ENCODE data around the gene KRCC1. TPM values are rescaled to one million over a fixed set of nuclear protein-coding genes. Genes with fewer than 3 reads are reported as not detected.
A peak's percentile ranks its signal among the peaks of the same experiment; 100 is the strongest.
"Not testable (repeated sequence)": the region's sequence is repeated elsewhere in the genome, so short reads cannot be mapped to it uniquely, and the experiment has no call there.

The KRCC1 gene
- total RNA-seq, 1 donor: 43.2 TPM

- H3K4me3 ChIP-seq (ENCODE audit: low read depth, low read length): no peak overlapping the region
- no peak for DNase-seq (ENCODE audit: low read depth)
- TF ChIP-seq, protein P1, sequence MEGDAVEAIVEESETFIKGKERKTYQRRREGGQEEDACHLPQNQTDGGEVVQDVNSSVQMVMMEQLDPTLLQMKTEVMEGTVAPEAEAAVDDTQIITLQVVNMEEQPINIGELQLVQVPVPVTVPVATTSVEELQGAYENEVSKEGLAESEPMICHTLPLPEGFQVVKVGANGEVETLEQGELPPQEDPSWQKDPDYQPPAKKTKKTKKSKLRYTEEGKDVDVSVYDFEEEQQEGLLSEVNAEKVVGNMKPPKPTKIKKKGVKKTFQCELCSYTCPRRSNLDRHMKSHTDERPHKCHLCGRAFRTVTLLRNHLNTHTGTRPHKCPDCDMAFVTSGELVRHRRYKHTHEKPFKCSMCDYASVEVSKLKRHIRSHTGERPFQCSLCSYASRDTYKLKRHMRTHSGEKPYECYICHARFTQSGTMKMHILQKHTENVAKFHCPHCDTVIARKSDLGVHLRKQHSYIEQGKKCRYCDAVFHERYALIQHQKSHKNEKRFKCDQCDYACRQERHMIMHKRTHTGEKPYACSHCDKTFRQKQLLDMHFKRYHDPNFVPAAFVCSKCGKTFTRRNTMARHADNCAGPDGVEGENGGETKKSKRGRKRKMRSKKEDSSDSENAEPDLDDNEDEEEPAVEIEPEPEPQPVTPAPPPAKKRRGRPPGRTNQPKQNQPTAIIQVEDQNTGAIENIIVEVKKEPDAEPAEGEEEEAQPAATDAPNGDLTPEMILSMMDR (IDR thresholded peaks at IDR 0.05; ENCODE audit: insufficient read depth, low read length): no peak
These were observed 3.8 kb downstream of the KRCC1 start for GRCh38 chr2:88051792-88052191.

GRCh38 chr2:88049622-88050021 lies 6.0 kb downstream of the KRCC1 start:
- DNase-seq (ENCODE audit: low read depth): no peak
- no peak overlapping the region for H3K4me3 ChIP-seq (ENCODE audit: low read depth, low read length)
- TF ChIP-seq, protein P1 (IDR thresholded peaks at IDR 0.05; ENCODE audit: insufficient read depth, low read length): no peak

DNA sequence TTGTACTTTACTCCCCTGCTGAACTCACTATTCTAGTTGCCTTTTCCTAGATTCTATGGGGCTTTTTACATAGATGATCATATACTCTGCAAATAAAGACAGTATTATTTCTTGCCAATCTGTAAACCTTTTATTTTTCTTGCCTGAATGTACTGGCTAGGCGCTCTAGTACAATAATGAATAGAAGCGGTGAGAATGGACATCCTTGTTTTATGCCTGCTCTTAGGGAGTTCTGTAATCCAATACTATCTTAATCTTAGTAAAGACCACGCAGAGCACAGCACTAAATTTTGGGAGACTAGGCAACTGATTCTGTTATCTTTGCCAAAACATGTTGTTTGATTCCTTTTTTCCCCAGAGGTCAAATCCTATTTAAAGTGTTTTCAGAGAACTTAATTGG lies 7.0 kb downstream of the KRCC1 start:
- no peak for DNase-seq (ENCODE audit: low read depth)
- H3K4me3 ChIP-seq (ENCODE audit: low read depth, low read length): no peak overlapping the region
- TF ChIP-seq, protein P1 (IDR thresholded peaks at IDR 0.05; ENCODE audit: insufficient read depth, low read length): no peak

DNA sequence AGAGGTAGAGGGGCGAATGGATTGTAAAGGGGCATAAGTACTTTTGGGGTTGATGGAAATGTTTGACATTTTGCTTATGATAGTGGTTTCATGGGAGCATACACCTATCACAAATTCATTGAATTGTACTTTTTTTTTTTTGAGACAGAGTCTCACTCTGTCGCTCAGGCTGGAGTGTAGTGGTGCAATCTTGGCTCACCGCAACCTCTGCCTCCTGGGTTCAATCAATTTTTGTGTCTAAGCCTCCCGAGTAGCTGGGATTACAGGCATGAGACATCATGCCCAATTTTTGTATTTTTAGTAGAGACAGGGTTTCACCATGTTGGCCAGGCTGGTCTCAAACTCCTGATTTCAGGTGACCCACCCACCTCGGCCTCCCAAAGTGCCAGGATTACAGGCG lies 10.0 kb downstream of the KRCC1 start:
- not testable (repeated sequence) for H3K4me3 ChIP-seq (ENCODE audit: low read depth, low read length); DNase-seq (ENCODE audit: low read depth)

GRCh38 chr2:88042476-88042875 lies 13.1 kb downstream of the KRCC1 start:
- no peak overlapping the region for H3K4me3 ChIP-seq (ENCODE audit: low read depth, low read length)
- TF ChIP-seq, protein P1 (IDR thresholded peaks at IDR 0.05; ENCODE audit: insufficient read depth, low read length): no peak
- DNase-seq (ENCODE audit: low read depth): no peak

- H3K4me3 ChIP-seq (ENCODE audit: low read depth, low read length): no peak overlapping the region
- TF ChIP-seq, protein P1 (IDR thresholded peaks at IDR 0.05; ENCODE audit: insufficient read depth, low read length): no peak
- DNase-seq (ENCODE audit: low read depth): peak; percentile 82
These were observed 17.1 kb downstream of the KRCC1 start for GRCh38 chr2:88038263-88039105.

- TF ChIP-seq, protein P1 (IDR thresholded peaks at IDR 0.05; ENCODE audit: insufficient read depth, low read length): no peak
- DNase-seq (ENCODE audit: low read depth): no peak
- no peak overlapping the region for H3K4me3 ChIP-seq (ENCODE audit: low read depth, low read length)
These were observed 19.0 kb downstream of the KRCC1 start for GRCh38 chr2:88036606-88037005.
